ENCODE measurements around the gene BAG5. TPM values are rescaled to one million over a fixed set of nuclear protein-coding genes. Genes with fewer than 3 reads are reported as not detected.

The BAG5 gene
- total RNA-seq, 1 experiment from 2014 or later, result 27.0 TPM

GRCh38 chr14:103528587-103529382 is 33.7 kb downstream of the BAG5 start, which contains the start of gene TRMT61A:
TRMT61A (plus strand) TSS chr14:103529196; CDS start chr14:103529979, 783 bp downstream.
- Histone ChIP-seq H3K79me2 (ENCODE audit: insufficient read depth, low read length) (peaks cover 30% of the 10 kb centered on the region), H3K36me3 (ENCODE audit: control insufficient read depth in 1 of 2, insufficient read depth in 2 of 2, low read length in 2 of 2) (peaks cover 0 to 14% of the 10 kb centered on the region in 2 experiments; a peak in 2 of 4 replicates), H3K9me2 (ENCODE audit: insufficient read depth) (no peaks in the 10 kb centered on the region), H3K9ac (ENCODE audit: low read length) (peak within 1 kb of the TSS; percentile 96), H3K27ac (ENCODE audit: low read depth, low read length) (peak within 1 kb of the TSS; percentile 64), H4K20me1 (ENCODE audit: insufficient read depth) (no peaks in the 10 kb centered on the region), H3K9me3 (ENCODE audit: control insufficient read depth in 1 of 2, insufficient read depth in 1 of 2, low read depth in 1 of 2, low read length in 2 of 2) (no peaks in the 10 kb centered on the region), H3K4me2 (ENCODE audit: low read length) (peak within 1 kb of the TSS; percentile 96), H2AFZ (ENCODE audit: low read depth, low read length, poor library complexity, severe bottlenecking) (no peak within 1 kb of the TSS), H3K27me3 (ENCODE audit: insufficient read depth, low read length) (no peaks in the 10 kb centered on the region), H3K4me1 (ENCODE audit: control insufficient read depth in 1 of 2, insufficient read depth in 2 of 2, low read length in 2 of 2) (peaks cover 10 to 29% of the 10 kb centered on the region in 2 experiments; a peak in 3 of 4 replicates), H3K4me3 (replicated peaks in 1 of 2; ENCODE audit: low read depth in 1 of 2, low read length in 2 of 2) (peak within 1 kb of the TSS; percentile 85 to 97)
- ChIA-PET RAD21 (ENCODE audit: low non-redundant PET in 1 of 2, low total read pairs in 2 of 2, uncharacterized antibody in 2 of 2, unreplicated experiment in 2 of 2) (interaction anchor here in 1 of 2 experiments (0.6 kb wide), 1 partner anchor 181 kb away, joined by 3 read pairs; no protein-coding TSS in a partner anchor), POLR2A (interaction anchor here (0.7 to 1.4 kb wide), 5 partner anchors 8 to 551 kb away, joined by 5 to 11 read pairs (median 6); no protein-coding TSS in a partner anchor), CTCF (interaction anchor here (0.9 to 2.9 kb wide), 2 partner anchors 10 to 12 kb away, joined by 7 to 16 read pairs; no protein-coding TSS in a partner anchor)
- TF ChIP-seq ATF3 (IDR thresholded peaks at IDR 0.05) (no peak), POLR2AphosphoS5 (IDR thresholded peaks at IDR 0.05; ENCODE audit: low read depth, low read length) (peak; percentile 70), ZNF274 (IDR thresholded peaks at IDR 0.05; ENCODE audit: low read depth, low read length) (no peak), CTCF (IDR thresholded peaks at IDR 0.05 in 2 of 3, conservative IDR thresholded peaks at IDR 0.05 in 1 of 3; ENCODE audit: borderline replicate concordance in 1 of 3, insufficient read depth in 1 of 3, low read depth in 2 of 3, low read length in 2 of 3) (no peak), EZH2 (IDR thresholded peaks at IDR 0.05) (no peak), JUND (IDR thresholded peaks at IDR 0.05) (no peak), EGR1 (IDR thresholded peaks at IDR 0.05; ENCODE audit: low read depth) (no peak), CEBPB (IDR thresholded peaks at IDR 0.05; ENCODE audit: low read depth) (no peak), YY1 (IDR thresholded peaks at IDR 0.05; ENCODE audit: extremely low read depth, insufficient replicate concordance, low read depth, low read length) (peak; percentile 19), CBX3 (IDR thresholded peaks at IDR 0.05; ENCODE audit: low read depth) (no peak), FOSL1 (IDR thresholded peaks at IDR 0.05; ENCODE audit: low read depth) (no peak), POLR2A (IDR thresholded peaks at IDR 0.05; ENCODE audit: borderline replicate concordance, extremely low read depth, insufficient read depth, insufficient read length) (no peak), EZH2phosphoT487 (IDR thresholded peaks at IDR 0.05; ENCODE audit: borderline replicate concordance) (no peak), REST (IDR thresholded peaks at IDR 0.05; ENCODE audit: low read depth) (no peak), ELF1 (IDR thresholded peaks at IDR 0.05; ENCODE audit: borderline replicate concordance, low read depth) (no peak), ZBTB33 (IDR thresholded peaks at IDR 0.05; ENCODE audit: extremely low read depth, insufficient replicate concordance, low read length) (no peak), ZFX (IDR thresholded peaks at IDR 0.05) (0 out of 2 replicates have a peak, but pooled peaks have one; percentile 41), TCF7L2 (IDR thresholded peaks at IDR 0.05; ENCODE audit: borderline replicate concordance, extremely low read depth, insufficient read depth, insufficient read length) (no peak)
- ATAC-seq (peak; percentile 86), DNase-seq (ENCODE audit: low read depth, low spot score) (peak; percentile 62)
- intact Hi-C loops (cut with micrococcal nuclease), result no loop called here
- TSS peak; percentile 89 for BruUV-seq (replicated peaks)
